HG02588 (cell line): ENCODE results near the gene RPN1.
A peak's percentile ranks its signal among the peaks of the same experiment; 100 is the strongest.
"Not testable (repeated sequence)": the region's sequence is repeated elsewhere in the genome, so short reads cannot be mapped to it uniquely, and the experiment has no call there.

Experiments
- ATAC-seq: cut with Tn5 transposase; IDR thresholded peaks from one replicate; pipeline ENCODE4 v1.9.1; 2021; ENCODE audit warnings: mild to moderate bottlenecking, moderate library complexity; ENCODE audit not compliant: unreplicated experiment

The RPN1 gene

DNA sequence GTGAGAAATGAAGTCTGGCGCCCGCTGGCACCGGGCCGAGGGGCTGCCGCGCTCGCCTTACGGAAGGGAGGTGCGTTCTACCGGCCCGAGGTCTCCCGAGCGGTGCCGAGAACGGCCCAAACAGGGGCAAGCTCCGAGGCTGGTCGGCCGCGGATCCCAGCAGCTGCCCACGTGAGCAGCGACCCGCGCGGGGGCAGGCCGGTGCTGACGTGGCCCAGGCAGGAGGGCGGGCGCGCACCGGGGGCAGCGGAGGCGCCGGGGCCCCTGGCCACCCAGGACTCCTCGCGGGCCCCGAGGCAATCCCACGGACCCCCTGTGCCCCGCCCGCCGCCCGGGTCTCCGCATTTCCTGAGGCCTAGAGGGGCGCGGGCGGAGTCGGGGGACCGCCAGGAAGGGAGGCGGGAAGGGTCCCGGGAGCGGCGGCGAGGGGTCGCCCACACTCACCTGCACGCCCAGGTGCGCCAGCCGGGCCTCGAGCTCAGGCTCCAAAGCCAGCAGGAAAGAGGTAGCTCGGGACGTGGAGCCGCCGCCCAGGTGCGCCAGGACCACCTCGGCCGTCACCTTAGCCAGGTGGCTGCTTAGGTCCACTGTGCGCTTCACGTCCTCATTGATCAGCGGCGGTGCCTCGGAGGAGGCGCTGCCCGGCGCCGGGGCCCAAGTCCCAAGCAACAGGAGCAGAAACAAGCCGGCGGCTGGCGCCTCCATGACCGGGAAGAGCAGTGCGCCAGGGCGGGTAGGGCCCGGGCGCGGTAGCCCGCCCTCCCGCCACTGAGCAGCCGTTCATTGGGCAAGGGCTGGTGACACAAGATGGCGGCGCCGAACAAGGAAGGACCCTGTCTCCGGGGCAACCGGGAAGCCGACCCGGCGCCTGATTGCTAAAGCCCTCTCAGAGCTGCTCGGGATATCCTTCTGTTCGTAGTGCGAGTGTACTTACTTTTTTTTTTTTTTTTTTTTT is at the start of gene RPN1:
TSS of gene RPN1 (minus strand) at position 723 of the 955 bp plus-strand sequence. CDS start at position 705, 18 bp downstream.
- peak; percentile 95 for ATAC-seq

DNA sequence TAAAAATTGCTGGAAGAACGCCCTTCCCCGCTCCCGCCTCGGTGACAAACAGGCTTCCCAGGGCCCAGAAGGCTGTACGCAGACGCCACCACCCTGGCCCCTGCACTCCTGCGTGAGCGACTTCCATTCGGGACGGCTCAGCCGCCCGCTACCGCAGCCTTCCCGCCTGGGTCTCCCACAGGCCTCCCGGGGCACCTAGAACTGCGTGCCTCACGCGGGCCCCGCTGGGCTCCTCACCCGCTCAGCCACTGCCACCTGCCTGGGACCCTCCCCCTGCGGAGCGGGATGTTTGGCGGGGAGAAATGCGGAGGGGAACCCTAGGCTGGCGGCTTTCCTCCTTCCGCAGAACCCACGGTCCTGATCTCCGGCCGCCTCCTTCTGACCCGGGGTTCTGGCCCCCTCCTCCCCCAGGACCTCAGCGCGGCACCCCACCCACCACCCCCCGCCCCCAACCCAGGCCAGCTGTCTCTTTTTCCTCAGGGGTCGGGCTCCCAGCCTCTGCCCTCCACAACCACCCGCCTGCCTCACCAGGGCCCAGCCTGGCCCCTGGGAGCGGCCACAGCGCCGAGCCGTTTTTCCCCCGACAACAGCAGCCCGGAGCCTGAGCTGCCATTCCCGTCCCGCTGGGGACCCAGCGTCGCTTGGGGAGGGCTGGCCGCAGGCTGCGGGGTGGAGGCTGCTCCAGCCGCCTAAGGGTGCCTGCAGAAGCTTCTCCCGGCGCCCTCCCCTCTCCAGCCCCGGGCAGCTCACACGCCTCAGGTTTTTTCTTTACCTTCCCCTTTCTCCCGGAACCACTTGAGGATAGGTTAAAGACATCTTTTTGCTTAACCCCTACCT is 47.8 kb upstream of the RPN1 start:
- ATAC-seq: no peak

DNA sequence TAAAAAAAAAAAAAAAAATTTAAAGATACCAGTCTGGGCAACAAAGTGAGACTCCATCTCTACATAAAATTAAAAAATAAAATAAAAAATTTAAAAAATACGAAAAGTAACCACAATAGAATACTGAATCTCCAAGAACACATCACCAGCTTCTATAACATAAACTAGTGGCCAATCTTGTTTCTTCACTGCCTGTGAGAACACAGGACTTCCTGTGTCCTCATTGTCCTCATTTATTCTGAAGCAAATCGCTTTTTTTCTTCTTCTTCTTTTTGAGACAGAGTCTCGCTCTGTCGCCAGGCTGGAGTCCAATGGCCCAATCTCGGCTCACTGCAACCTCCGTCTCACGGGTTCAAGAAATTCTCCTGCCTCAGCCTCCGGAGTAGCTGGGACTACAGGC is 46.7 kb upstream of the RPN1 start:
- ATAC-seq: no peak

DNA sequence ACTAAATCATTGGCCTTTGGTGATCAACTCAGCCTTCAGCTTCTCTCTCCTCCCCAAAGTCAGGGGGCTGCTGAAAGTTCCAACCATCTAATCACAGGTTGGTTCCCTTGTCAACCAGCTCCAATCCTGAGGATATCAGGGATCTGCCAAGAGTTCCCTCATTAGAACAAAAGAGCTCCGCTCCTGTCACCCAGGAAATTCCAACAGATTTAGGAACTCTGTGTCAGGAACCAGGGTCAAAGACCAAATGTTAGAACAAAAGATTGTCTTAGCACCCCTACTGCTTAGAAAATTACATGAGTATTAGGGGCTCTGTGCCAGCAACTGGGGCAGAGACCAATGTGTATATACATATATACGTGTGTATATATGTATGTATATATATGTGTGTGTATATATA is 43.1 kb upstream of the RPN1 start:
- no peak for ATAC-seq

DNA sequence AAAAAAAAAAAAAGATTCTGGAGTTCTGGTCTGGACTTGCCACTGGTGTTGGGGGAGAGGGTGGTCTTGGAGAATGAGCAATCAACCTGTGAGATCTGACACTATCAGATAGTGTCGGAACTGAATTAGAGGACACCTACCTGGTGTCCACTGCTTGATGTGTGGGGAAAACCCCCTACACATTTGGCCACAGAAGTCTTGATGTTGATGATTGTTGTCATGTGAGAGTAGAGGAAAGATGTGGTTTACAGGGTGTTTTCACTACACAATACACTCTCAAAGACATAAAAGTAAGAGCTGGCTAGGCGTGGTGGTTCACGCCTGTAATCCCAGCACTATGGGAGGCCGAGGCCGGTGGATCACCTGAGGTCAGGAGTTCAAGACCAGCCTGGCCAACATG is 38.4 kb upstream of the RPN1 start:
- no peak for ATAC-seq

DNA sequence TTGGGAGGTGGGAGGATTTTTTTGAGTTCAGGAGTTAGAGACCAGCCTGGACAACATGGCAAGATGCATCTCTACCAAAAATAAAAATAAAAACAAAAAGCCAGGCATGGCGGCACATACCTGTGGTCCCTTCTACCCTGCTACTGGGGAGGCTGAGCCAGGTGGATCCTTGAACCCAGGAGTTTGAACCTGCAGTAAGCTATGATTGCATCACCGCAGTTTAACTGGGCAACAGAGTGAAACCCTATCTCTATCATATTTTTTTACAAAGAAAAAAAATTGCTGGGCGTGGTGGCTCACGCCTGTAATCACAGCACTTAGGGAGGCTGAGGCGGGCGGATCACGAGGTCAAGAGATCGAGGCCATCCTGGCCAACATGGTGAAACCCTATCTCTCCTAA is 35.8 kb upstream of the RPN1 start:
- ATAC-seq: no peak

DNA sequence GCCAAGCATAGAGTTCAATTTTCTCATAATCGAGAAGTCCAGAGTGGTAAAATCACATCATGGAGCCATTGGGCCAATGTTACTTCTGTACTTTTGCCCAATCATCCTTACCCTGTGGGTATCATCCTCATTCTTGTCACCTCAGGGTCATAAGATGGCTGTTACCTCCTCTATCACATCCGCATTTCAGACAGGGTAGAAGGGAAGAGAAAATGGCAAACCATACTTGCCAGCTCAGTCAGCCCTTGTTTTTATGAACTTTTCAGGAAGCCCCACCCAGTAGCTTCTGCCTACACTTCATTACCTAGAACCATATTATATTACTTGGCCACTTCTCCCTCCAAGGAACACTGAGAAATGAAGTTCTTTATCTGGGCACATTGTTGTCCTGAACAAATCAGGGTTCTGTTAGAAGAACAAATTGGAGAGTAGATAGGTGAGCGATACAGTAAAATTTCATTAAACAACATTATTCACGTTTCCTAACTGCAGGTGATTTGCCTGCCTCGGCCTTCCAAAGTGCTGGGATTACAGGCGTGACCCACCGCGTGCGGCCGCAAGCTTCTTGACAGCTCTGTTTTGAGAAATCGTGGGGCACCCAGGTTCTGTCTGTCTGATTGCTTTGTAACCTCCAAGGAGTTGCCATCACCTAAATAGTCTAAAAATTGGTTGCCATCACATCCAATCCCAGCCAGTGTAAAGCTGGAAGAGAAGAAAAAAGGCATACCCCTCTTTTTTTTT is 34.5 kb upstream of the RPN1 start:
- ATAC-seq: no peak

DNA sequence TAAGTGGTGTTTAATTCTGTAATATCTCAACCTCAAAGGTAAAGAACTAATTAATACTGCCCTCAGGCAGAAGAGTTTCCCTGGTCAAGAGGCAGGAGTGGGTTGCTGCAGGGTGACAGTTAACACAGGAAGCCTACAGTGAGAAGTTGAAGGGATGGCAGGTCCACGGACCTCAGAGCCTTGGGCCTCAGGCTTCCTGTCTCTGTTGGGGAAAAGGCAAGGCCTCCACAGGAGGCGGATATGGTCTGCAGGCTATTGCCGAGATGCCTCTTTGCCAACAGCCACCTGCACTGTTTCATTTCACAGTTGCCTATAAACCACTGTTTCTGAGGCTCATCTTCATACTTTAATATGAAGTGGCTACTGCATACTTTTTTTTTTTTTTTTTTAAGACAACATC is 33.3 kb upstream of the RPN1 start:
- ATAC-seq: no peak

DNA sequence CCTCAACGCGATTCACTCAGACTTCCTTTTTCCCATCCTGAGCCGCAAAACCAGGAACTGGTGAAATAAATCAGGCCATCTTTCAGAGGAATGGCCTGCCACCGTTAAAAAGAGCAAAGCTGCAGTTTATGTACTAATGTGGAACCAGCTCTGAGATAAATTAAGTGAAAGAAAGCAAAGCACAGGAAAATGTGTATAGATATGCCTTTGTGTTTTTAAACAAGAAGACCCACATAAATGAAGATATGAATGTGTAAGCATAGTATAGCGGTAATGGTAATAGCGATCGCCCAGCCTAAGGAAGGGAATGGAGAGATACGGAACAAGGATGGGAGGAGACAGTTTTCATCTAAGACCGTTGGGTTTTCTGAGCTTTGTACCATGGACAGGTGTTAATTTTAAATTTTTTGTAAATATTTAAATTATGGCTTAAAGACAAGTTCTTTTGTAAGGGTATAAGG is 30.8 kb upstream of the RPN1 start:
- ATAC-seq: no peak

DNA sequence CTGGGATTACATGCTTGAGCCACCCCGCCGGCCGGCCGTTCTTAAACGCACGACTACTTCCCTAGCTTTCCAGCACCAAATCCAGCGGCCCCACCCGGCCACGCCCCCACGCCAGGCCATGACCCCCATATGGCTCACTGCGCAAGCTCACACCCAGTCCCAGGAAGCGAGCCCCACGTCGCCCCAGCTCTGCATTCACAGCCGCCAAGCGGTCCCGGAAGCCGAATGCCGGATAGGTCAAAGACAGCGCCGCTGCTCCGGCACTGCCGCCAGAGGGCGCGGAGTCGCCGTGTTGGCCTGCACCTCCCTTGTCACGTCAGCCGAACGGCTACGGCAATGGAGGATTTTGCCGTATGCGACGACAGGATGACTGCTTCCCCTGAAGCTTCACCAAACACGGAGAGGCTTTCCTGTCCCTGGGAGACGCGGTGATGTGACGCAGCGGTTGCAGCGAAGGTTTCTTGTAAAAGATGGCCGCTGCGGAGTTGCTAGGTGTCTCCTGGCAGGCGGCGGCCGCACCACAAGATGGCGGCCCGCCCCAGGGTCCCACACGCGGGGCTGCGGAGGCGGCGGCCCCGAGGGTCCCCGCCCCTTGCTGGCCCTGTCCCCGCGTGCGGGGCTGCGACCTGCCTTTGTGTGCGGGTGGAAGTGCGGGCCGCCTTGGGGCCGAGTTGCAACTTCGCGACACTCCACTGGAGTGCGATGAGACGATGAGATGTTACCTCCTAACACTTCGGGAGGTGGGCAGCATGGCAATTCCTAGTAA is 30.2 kb upstream of the RPN1 start:
- ATAC-seq: peak; percentile 93

DNA sequence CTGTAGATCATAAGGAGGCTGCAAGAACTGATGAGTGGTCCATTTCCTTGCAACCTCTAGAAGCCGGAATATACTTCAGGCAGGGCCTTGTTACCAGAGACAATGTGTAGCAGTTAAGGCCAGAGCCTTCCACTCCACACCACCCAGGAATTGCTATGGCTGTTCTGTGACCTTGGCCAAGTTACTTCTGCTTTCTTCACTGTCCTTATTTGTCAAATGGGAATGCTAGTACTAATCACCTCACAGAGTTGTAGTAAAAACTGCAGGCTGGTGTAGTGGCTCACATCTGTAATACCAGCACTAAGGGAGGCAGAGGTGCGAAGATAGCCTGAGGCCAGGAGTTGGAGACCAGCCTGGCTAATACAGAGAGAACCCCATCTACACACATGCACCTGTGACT is 28.7 kb upstream of the RPN1 start:
- ATAC-seq: no peak

DNA sequence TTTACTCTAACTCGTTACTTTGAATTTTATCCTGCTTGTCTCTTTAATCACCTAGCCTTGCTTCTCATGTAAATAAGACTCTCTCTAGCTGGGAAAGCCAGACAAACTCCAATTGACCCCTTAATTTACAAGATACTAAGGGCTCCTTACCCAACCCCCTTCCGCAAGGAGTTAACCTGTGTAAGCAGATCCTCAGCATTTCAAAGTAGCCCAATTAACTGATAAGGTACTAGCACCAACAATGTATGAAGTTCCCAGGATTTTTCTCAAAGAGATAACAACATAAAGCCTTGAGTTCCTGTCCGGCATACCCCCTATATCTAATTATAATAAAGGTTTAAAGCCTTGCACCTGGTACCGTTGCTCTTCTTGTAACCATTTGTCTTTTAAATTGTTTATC is 25.2 kb upstream of the RPN1 start:
- not testable (repeated sequence) for ATAC-seq

DNA sequence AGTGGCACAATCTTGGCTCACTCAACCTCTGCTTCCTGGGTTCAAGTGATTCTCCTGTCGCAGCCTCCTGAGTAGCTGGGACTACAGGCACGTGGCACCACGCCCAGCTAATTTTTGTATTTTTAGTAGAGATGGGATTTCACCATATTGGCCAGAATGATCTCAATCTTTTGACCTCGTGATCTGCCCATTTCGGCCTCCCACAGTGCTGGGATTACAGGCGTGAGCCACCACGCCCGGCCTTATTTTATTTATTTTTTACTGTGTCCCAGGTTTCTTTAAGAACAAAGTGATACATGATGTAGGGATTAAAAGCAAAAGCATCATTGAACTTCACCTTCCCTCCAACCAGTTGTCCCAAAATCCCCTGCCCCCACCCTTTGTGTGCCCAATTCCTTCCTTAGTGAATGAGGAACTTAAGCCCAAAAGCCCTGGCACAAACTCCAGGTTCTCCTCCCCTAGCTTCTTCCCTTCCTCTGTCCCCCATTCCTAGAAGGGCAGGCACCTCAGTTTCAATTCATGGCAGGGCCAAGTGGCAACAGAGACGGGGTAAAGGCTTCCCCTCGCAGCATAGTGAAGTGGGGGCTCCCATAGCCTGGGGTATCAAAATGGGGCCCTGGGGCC is 23.7 kb upstream of the RPN1 start:
- ATAC-seq: no peak

DNA sequence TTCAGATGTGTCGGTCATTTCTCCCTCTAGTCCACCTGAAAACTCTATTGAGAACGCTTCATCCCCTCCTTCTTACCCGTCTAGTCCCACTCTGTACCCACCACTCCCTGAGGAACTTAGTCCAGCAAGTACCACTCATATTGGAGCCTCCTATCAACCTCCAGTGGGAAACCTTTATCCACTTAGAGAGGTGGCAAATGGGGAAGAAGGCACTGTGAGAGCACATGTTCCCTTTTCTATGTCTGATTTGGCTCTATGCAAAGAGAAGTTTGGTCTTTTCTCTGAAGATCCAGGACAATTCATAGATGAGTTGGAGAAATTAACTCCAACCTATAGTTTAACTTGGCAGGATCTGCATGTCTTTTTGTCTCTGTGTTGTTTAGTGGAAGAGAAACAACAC is 17.0 kb upstream of the RPN1 start:
- no peak for ATAC-seq

DNA sequence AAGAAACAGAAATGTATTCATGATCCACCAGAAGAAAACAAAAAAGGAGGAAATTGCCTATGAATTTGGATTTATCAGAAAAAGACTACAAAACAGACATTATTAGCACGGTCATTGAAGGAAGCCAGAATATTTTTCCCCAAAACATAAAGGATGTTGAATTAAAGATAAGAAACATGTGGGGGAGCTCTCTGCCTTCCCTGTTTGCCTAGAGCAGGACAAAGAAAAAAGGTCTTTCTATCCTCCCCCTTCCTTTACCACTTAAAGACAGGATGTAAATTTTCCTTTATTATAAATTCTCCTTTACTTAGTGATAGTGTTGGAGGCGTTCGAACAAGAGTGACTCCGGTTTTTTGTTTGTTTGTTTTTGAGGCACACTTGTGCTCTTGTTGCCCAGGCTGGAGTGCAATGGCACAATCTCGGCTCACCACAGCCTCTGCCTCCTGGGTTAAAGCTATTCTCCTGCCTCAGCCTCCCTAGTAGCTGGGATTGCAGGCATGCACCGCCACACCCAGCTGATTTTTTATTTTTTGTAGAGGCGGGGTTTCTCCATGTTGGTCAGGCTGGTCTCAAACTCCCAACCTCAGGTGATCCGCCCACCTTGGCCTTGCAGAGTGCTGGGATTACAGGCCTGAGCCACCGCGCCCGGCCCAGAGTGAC is 14.9 kb upstream of the RPN1 start:
- no peak for ATAC-seq

DNA sequence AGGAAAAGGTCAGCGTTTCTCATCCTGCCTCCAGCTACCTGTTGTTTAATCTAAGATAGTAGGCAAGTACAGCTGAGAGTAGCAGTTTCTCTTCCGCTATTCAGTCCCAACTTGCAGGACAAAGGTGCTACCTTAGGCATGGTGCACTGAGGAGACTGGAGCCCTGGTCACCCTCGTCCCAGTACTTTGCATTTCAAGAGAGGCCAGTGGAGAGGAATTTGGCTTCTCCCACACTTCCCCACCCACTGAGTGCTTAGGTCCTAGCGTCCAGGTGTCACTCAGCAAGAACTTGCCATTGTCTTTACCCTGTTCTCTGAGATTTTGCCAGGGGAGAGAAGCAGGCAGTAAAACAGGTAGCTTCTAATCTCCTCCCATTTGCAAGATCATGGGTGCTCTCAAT is 12.5 kb upstream of the RPN1 start:
- no peak for ATAC-seq

DNA sequence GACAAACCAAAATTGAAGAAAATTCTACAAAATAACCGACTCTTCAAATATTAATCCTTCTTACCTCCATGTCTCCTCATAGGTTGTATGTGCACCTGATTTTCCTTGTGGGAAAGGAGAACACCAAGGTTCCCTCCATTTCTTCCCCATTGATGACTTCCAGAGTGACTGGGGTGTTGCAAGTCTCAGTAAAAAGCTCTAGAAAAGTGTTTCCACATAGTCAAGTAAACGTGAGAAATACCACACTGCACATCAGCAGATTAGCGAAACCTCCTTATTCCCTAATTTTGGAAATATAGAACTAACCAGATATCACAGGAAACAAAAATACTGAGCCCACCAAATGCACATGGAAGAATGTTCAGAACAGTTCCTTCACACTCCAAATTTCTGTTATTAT is 4.9 kb upstream of the RPN1 start:
- no peak for ATAC-seq

DNA sequence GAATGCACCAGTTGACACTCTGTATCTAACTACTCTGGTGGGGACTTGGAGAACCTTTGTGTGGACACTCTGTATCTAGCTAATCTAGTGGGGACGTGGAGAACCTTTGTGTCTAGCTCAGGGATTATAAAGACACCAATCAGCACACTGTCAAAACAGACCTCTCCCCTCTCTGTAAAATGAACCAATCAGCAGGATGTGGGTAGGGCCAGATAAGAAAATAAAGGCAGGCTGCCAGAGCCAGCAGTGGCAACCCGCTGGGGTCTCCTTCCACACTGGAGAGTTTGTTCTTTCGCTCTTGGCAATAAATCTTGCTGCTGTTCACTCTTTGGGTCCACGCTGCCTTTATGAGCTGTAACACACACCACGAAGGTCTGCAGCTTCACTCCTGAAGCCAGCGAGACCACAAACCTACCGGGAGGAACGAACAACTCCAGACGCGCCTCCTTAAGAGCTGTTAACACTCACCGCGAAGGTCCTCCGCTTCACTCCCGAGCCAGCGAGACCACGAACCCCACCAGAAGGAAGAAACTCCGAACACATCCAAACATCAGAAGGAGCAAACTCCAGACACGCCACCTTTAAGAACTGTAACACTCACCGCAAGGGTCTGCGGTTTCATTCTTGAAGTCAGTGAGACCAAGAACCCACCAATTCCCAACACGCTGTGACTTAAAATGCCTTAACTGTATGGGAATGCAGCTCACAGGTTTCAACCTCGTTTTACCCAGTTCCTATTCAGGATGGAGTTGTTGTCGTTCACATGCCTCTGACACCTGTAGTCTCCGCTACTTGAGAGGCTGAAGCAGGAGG is 3.6 kb upstream of the RPN1 start:
- not testable (repeated sequence) for ATAC-seq
